Measurements from ENCODE around the gene CFAP46. TPM values are rescaled to one million over a fixed set of nuclear protein-coding genes. Genes with fewer than 3 reads are reported as not detected.
A peak's percentile ranks its signal among the peaks of the same experiment; 100 is the strongest.

The CFAP46 gene
- total RNA-seq, 1 donor from 2014 or later = 4.4 TPM

DNA sequence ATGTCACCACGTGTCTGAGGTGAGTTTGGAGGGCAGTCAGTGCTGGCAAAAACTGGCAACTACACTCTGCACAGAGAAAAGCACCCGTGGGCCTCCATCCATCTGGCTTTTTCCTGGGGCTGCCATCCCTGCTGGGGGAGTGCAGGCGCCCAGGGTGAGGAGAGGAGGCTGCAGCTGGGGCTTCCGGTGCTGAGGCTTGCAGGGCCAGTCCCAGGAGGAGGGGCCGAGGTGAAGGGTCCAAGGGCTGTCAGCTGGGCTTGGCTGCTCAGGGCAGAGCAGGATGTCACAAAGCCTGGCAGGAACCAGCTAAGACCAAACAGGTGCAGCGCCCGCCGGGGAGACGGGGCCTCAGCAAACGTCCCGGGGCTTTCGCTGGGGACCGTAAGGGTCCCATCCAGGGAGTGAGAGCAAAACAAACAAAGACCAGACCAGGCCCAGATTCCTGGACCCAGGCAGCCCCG is 77.2 kb downstream of the CFAP46 start:
- peaks cover 15% of the 10 kb centered on the region for H3K27me3 Mint-ChIP-seq (ENCODE audit: low read depth)
- H3K9me3 Mint-ChIP-seq = no peaks in the 10 kb centered on the region
- no peaks in the 10 kb centered on the region for H3K36me3 Mint-ChIP-seq (ENCODE audit: low read depth)
- no peak overlapping the region for H3K4me3 Mint-ChIP-seq
- no peak for TF ChIP-seq CTCF (conservative IDR thresholded peaks at IDR 0.05)
- peaks cover 29% of the 10 kb centered on the region for H3K4me1 Mint-ChIP-seq
- no peak for DNase-seq (ENCODE audit: low read depth, low spot score)
- no peak overlapping the region for H3K27ac Mint-ChIP-seq (ENCODE audit: unreplicated experiment)

DNA sequence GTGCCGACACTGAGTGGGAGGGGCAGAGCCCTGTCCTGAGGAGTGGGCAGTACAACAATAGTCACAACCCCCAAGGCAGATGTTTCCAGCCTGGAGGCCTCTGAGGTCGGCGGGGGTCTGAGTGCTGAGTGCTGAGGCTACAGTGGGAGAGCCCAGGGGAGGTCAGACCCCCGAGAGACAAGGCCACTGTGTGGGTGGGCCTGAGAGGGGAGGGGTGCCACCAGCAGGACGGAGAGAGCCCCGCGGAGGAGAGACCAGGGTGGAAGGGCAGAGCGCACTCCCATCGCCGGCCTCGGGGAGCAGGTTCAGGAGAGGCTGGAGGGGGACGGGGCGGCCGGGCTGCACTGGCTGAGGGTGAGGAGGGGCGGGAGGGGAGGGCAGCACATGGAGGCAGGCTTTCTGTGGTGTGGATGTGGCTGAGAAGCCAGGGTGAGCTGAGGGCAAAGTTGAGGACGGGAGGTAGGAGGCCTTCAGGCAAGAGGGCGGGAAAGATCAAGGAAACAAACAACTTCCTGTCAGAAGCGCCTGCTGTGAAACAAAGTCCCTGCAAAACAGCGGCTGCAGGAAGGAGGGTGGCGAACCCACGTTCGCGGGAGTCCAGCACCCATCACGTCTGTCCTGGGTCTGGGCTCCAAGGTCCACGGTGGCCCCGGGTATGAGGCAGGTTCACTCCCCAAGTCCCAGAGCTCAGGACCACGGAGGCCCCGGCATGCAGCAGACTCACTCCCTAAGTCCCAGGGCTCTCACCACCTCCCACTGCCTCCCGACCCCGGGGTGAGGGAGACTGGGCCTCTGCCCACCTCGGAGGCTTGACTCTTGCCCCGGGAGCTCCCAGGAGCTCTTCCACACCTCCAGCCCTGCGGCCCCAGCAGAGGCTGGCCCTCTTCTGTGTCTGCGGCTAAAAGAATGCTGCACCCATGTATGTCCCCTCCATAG is 79.6 kb downstream of the CFAP46 start:
- Mint-ChIP-seq H3K9me3 (no peaks in the 10 kb centered on the region), H3K27ac (ENCODE audit: unreplicated experiment) (no peak overlapping the region), H3K36me3 (ENCODE audit: low read depth) (no peaks in the 10 kb centered on the region), H3K4me1 (peaks cover 29% of the 10 kb centered on the region), H3K4me3 (no peak overlapping the region), H3K27me3 (ENCODE audit: low read depth) (peaks cover 12% of the 10 kb centered on the region)
- DNase-seq (ENCODE audit: low read depth, low spot score) = peak; percentile 24
- no peak for TF ChIP-seq CTCF (conservative IDR thresholded peaks at IDR 0.05)

DNA sequence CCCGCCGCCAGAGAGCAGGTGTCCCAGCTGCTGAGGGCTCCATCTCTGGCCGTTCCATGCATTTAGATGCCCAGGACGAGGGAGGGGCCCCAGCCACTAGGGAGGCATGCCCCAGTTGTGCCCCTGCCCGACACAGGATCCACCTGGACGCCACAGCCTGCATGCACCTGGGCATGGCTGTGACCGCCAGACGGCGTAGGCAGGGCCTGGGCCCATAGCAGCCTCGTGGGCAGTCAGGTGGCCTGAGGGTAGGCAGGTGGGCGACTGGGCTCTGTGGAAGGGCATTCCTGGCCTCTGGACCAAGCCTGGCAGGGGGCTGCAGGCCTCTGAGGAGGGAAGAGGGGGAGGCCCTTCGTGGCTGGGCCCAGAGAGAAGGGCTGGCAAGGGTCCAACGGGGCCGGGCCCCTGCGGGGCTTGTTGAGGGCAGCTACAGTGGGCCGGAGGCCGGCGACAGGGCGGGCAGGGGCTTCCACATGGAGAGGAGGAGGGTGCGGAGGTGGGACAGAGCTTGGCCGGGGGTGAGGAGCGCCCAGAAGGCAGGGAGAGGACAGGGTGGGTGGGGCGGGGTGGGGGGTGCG is 80.4 kb downstream of the CFAP46 start:
- no peak for TF ChIP-seq CTCF (conservative IDR thresholded peaks at IDR 0.05)
- DNase-seq (ENCODE audit: low read depth, low spot score) = no peak
- Mint-ChIP-seq H3K27ac (ENCODE audit: unreplicated experiment) (no peak overlapping the region), H3K4me1 (peaks cover 23% of the 10 kb centered on the region), H3K9me3 (no peaks in the 10 kb centered on the region), H3K36me3 (ENCODE audit: low read depth) (no peaks in the 10 kb centered on the region), H3K27me3 (ENCODE audit: low read depth) (peaks cover 15% of the 10 kb centered on the region), H3K4me3 (no peak overlapping the region)

GRCh38 chr10:132861116-132861691 is 81.2 kb downstream of the CFAP46 start:
- peaks cover 23% of the 10 kb centered on the region for H3K4me1 Mint-ChIP-seq
- no peaks in the 10 kb centered on the region for H3K9me3 Mint-ChIP-seq
- peaks cover 21% of the 10 kb centered on the region for H3K27me3 Mint-ChIP-seq (ENCODE audit: low read depth)
- no peak overlapping the region for H3K27ac Mint-ChIP-seq (ENCODE audit: unreplicated experiment)
- no peak for TF ChIP-seq CTCF (conservative IDR thresholded peaks at IDR 0.05)
- H3K4me3 Mint-ChIP-seq = no peak overlapping the region
- DNase-seq (ENCODE audit: low read depth, low spot score) = no peak
- H3K36me3 Mint-ChIP-seq (ENCODE audit: low read depth) = no peaks in the 10 kb centered on the region

DNA sequence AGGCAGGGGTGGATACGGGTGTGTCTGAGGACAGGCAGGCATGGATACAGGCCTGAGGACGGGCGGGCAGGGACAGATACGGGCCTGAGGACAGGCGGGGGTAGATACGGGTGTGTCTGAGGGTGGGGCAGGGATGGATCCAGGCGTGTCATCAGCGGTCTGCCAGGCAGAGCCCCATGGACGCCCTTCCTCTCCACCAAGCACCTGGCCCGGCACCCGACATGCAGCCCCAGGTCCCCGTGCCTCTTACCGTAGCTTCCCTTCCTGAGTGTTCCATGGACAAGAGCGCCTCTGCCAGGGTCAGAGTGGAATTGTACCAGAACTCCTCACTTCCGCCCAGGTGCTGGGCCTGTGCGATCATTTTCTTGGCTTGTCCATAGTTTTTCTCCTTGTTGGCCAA is 81.8 kb downstream of the CFAP46 start:
- H3K27ac Mint-ChIP-seq (ENCODE audit: unreplicated experiment) = no peak overlapping the region
- H3K27me3 Mint-ChIP-seq (ENCODE audit: low read depth) = peaks cover 26% of the 10 kb centered on the region
- TF ChIP-seq CTCF (conservative IDR thresholded peaks at IDR 0.05) = no peak
- no peak overlapping the region for H3K4me3 Mint-ChIP-seq
- no peak for DNase-seq (ENCODE audit: low read depth, low spot score)
- no peaks in the 10 kb centered on the region for H3K9me3 Mint-ChIP-seq
- H3K36me3 Mint-ChIP-seq (ENCODE audit: low read depth) = no peaks in the 10 kb centered on the region
- peaks cover 22% of the 10 kb centered on the region for H3K4me1 Mint-ChIP-seq

Measured in neural crest cell (in vitro differentiated cells).